ENCODE data around the gene TPM2.

TPM2 gene

DNA sequence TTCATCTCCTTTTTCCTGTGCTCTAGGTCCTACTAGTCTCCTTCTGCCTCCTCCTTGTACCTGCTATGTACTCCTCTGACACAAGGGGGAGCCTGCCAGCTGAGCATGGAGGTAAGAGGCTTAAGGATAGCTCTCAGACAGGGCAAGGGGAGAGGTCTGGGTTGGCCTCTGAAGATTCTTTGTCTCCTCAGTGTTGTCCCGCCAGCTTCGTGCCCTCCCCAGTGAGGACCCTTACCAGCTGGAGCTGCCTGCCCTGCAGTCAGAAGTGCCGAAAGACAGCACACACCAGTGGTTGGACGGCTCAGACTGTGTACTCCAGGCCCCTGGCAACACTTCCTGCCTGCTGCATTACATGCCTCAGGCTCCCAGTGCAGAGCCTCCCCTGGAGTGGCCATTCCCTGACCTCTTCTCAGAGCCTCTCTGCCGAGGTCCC, 46.5 kb upstream of the TPM2 start:
- Histone ChIP-seq H2AFZ (ENCODE audit: low read depth, low read length) (no peak overlapping the region), H3K27ac (ENCODE audit: low read length) (no peak overlapping the region), H3K36me3 (replicated peaks; ENCODE audit: low read depth, low read length) (peaks cover 36% of the 10 kb centered on the region), H3K9ac (ENCODE audit: low read length) (no peak overlapping the region), H3K27me3 (ENCODE audit: low read depth, low read length) (no peaks in the 10 kb centered on the region), H3K4me2 (ENCODE audit: low read length) (no peak overlapping the region), H4K20me1 (ENCODE audit: insufficient read depth, low read length) (no peaks in the 10 kb centered on the region), H3K9me3 (ENCODE audit: insufficient read depth, low read length) (no peaks in the 10 kb centered on the region), H3K4me1 (ENCODE audit: low read length) (peaks cover 11% of the 10 kb centered on the region), H3K4me3 (ENCODE audit: low read length) (no peak overlapping the region), H3K79me2 (ENCODE audit: low read length) (peaks cover 18% of the 10 kb centered on the region)
- TF ChIP-seq EZH2phosphoT487 (IDR thresholded peaks at IDR 0.05; ENCODE audit: low read depth): no peak
- TF ChIP-seq, protein P1, sequence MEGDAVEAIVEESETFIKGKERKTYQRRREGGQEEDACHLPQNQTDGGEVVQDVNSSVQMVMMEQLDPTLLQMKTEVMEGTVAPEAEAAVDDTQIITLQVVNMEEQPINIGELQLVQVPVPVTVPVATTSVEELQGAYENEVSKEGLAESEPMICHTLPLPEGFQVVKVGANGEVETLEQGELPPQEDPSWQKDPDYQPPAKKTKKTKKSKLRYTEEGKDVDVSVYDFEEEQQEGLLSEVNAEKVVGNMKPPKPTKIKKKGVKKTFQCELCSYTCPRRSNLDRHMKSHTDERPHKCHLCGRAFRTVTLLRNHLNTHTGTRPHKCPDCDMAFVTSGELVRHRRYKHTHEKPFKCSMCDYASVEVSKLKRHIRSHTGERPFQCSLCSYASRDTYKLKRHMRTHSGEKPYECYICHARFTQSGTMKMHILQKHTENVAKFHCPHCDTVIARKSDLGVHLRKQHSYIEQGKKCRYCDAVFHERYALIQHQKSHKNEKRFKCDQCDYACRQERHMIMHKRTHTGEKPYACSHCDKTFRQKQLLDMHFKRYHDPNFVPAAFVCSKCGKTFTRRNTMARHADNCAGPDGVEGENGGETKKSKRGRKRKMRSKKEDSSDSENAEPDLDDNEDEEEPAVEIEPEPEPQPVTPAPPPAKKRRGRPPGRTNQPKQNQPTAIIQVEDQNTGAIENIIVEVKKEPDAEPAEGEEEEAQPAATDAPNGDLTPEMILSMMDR (IDR thresholded peaks at IDR 0.05; ENCODE audit: low read depth, low read length): peak; percentile 82

DNA sequence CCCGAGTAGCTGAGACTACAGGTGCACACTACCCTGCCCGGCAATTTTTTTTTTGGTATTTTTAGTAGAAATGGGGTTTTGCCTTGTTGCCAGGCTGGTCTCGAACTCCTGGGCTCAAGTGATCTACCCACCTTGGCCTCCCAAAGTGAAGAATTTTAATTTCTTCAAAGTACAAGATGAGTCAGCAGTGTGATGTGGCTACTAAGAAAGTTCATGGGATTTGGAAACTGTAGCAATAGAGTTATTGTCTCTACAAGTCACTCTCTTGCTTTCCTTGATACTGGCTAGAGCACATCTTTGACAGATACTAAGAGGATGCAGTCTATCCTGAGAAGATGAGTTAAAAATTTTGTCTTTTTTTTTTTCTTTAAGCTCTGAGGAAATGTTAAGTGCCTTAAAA, 44.4 kb upstream of the TPM2 start:
- Histone ChIP-seq H3K9ac (ENCODE audit: low read length) (no peak overlapping the region), H3K4me1 (ENCODE audit: low read length) (peaks cover 32% of the 10 kb centered on the region), H3K4me2 (ENCODE audit: low read length) (no peak overlapping the region), H3K79me2 (ENCODE audit: low read length) (peaks cover 39% of the 10 kb centered on the region), H2AFZ (ENCODE audit: low read depth, low read length) (no peak overlapping the region), H3K36me3 (replicated peaks; ENCODE audit: low read depth, low read length) (peaks cover 32% of the 10 kb centered on the region), H4K20me1 (ENCODE audit: insufficient read depth, low read length) (peaks cover 10% of the 10 kb centered on the region), H3K27ac (ENCODE audit: low read length) (no peak overlapping the region), H3K9me3 (ENCODE audit: insufficient read depth, low read length) (no peaks in the 10 kb centered on the region), H3K27me3 (ENCODE audit: low read depth, low read length) (no peaks in the 10 kb centered on the region), H3K4me3 (ENCODE audit: low read length) (no peak overlapping the region)
- TF ChIP-seq, protein P1 (IDR thresholded peaks at IDR 0.05; ENCODE audit: low read depth, low read length): no peak
- no peak for TF ChIP-seq EZH2phosphoT487 (IDR thresholded peaks at IDR 0.05; ENCODE audit: low read depth)

DNA sequence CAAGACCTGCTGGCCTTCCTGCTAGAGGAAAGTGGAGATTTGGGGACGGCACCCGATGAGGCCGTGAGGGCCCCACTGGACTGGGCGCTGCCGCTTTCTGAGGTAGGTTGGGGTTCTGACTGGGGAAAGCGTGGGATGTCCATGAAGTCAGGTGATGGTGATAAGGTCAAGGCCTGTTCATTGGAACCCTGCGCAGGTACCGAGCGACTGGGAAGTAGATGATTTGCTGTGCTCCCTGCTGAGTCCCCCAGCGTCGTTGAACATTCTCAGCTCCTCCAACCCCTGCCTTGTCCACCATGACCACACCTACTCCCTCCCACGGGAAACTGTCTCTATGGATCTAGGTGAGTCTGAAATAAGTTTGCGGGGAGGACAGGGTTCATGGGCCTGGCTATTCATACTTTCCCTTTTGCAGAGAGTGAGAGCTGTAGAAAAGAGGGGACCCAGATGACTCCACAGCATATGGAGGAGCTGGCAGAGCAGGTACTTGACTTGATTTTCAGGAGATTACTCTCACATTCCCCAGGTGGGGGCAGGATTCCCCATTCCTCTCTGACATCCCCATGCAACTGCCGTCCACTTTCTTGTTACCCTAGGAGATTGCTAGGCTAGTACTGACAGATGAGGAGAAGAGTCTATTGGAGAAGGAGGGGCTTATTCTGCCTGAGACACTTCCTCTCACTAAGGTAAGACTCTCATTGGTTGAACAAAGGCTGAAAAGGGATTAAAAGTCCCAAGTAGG, 43.2 kb upstream of the TPM2 start:
- peak overlapping the region; percentile 87 for H3K27ac ChIP-seq (ENCODE audit: low read length)
- TF ChIP-seq, protein P1 (IDR thresholded peaks at IDR 0.05; ENCODE audit: low read depth, low read length): peak; percentile 32
- no peak for TF ChIP-seq EZH2phosphoT487 (IDR thresholded peaks at IDR 0.05; ENCODE audit: low read depth)
- H3K79me2 ChIP-seq (ENCODE audit: low read length): peaks cover 50% of the 10 kb centered on the region
- H3K36me3 ChIP-seq (replicated peaks; ENCODE audit: low read depth, low read length): peaks cover 25% of the 10 kb centered on the region
- H3K4me2 ChIP-seq (ENCODE audit: low read length): peak overlapping the region; percentile 81
- peaks cover 43% of the 10 kb centered on the region for H3K4me1 ChIP-seq (ENCODE audit: low read length)
- peak overlapping the region; percentile 28; the same call in 1 of the 2 replicates for H2AFZ ChIP-seq (ENCODE audit: low read depth, low read length)
- no peaks in the 10 kb centered on the region for H3K9me3 ChIP-seq (ENCODE audit: insufficient read depth, low read length)
- H3K27me3 ChIP-seq (ENCODE audit: low read depth, low read length): no peaks in the 10 kb centered on the region
- H3K4me3 ChIP-seq (ENCODE audit: low read length): peak overlapping the region; percentile 94
- peaks cover 21% of the 10 kb centered on the region for H4K20me1 ChIP-seq (ENCODE audit: insufficient read depth, low read length)
- peak overlapping the region; percentile 92 for H3K9ac ChIP-seq (ENCODE audit: low read length)

DNA sequence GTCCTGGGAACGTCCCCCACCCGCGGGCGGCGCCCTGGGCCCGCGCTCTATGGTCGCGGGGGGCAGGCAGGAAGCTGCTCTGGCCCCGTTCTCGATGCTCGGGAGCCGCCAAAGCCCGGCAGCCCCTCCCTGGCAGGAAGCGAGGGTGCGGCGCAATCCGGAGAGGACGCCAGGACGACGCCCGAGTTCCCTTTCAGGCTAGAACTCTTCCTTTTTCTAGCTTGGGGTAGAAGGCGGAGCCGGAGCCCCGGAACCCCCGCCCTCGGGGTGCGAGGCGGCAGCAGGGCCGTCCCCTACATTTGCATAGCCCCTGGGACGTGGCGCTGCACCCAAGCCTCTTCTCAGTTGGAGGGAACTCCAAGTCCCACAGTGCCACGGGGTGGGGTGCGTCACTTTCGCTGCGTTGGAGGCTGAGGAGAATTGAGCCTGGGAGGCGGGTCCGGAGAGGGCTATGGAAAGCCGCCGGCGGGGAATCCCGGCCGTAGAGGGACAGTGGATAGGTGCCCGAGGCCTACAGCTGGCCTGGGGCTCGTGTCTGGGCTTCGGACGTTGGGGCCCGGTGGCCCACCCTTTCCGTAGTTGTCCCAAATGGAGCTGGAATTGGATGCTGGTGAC, 42.6 kb upstream of the TPM2 start, which contains the start of the genes CREB3 and TLN1:
TSS of gene CREB3 (plus strand) at position 482 of the 615 bp plus-strand sequence. CDS start at position 589, 107 bp downstream.
TSS of gene TLN1 (minus strand) at position 11 of the 615 bp plus-strand sequence. CDS start 6,501 bp downstream, outside the sequence.
- Histone ChIP-seq H3K9me3 (ENCODE audit: insufficient read depth, low read length) (no peaks in the 10 kb centered on the region), H3K4me2 (ENCODE audit: low read length) (peak within 1 kb of the TSS; percentile 96), H3K27ac (ENCODE audit: low read length) (peak within 1 kb of the TSS; percentile 87), H2AFZ (ENCODE audit: low read depth, low read length) (peak within 1 kb of the TSS; percentile 28; the same call in 1 of the 2 replicates), H3K36me3 (replicated peaks; ENCODE audit: low read depth, low read length) (peaks cover 22% of the 10 kb centered on the region), H3K9ac (ENCODE audit: low read length) (peak within 1 kb of the TSS; percentile 92), H4K20me1 (ENCODE audit: insufficient read depth, low read length) (peaks cover 28% of the 10 kb centered on the region), H3K79me2 (ENCODE audit: low read length) (peaks cover 57% of the 10 kb centered on the region), H3K4me1 (ENCODE audit: low read length) (peaks cover 49% of the 10 kb centered on the region), H3K4me3 (ENCODE audit: low read length) (peak within 1 kb of the TSS; percentile 94), H3K27me3 (ENCODE audit: low read depth, low read length) (no peaks in the 10 kb centered on the region)
- TF ChIP-seq EZH2phosphoT487 (IDR thresholded peaks at IDR 0.05; ENCODE audit: low read depth): no peak
- TF ChIP-seq, protein P1 (IDR thresholded peaks at IDR 0.05; ENCODE audit: low read depth, low read length): peak; percentile 39

All from OCI-LY3 (cell line).